Activated T-helper 2 cell treated with anti-CD3 and anti-CD28 coated beads, Interferon-gamma antibody, Interleukin-2, Interleukin-4, amounts not matched to agents 10 μg/mL and 5 μg/mL and 100 μg/mL, durations not matched to agents 14 hours and 24 hours and 36 hours (primary cell): Measurements from ENCODE around the gene LINGO1. TPM values are rescaled to one million over a fixed set of nuclear protein-coding genes. Genes with fewer than 3 reads are reported as not detected.

ENCODE experiments used
- DNase-seq: peaks from one replicate; pipeline ENCODE4 v3.0.0; 2021; ENCODE audit warnings: low spot score
- H3K27ac Mint-ChIP-seq: one replicate; pipeline ENCODE4 v1.8.0; 2021; ENCODE audit warnings: mixed read lengths
- H3K27me3 Mint-ChIP-seq: one replicate; pipeline ENCODE4 v1.8.0; 2021; ENCODE audit warnings: low read depth, mixed read lengths
- H3K36me3 Mint-ChIP-seq: one replicate; pipeline ENCODE4 v1.8.0; 2021; ENCODE audit warnings: low read depth, mixed read lengths
- H3K4me1 Mint-ChIP-seq: one replicate; pipeline ENCODE4 v1.8.0; 2021; ENCODE audit warnings: low read depth, mixed read lengths
- H3K4me3 Mint-ChIP-seq: one replicate; pipeline ENCODE4 v1.8.0; 2021; ENCODE audit warnings: low read depth, mild to moderate bottlenecking, moderate library complexity, mixed read lengths
- H3K9me3 Mint-ChIP-seq: one replicate; pipeline ENCODE4 v1.8.0; 2021; ENCODE audit warnings: mixed read lengths
- intact Hi-C: fragments of 100-400 bp; cut with micrococcal nuclease; formaldehyde crosslinking; loops from one replicate; pipeline ENCODE4 v1.15.1; 2023
- total RNA-seq: library from RNA; stranded (reverse); gene quantifications from 2 replicates; pipeline ENCODE4 v1.2.3, GENCODE V29; 2022

LINGO1 gene
- total RNA-seq, 1 donor from 2014 or later: not detected

- H3K36me3 Mint-ChIP-seq: no peaks in the 10 kb centered on the region
- DNase-seq: no peak
- no peak overlapping the region for H3K27ac Mint-ChIP-seq
- H3K4me1 Mint-ChIP-seq: no peaks in the 10 kb centered on the region
- intact Hi-C loops: no loop called here
- H3K27me3 Mint-ChIP-seq: peaks cover 8% of the 10 kb centered on the region
- H3K9me3 Mint-ChIP-seq: no peaks in the 10 kb centered on the region
- no peak overlapping the region for H3K4me3 Mint-ChIP-seq
Observed at GRCh38 chr15:77603611-77604336, 28.9 kb downstream of the LINGO1 start.

- Mint-ChIP-seq H3K9me3 (no peaks in the 10 kb centered on the region), H3K27ac (no peak overlapping the region), H3K27me3 (peaks cover 8% of the 10 kb centered on the region), H3K4me3 (no peak overlapping the region), H3K4me1 (no peaks in the 10 kb centered on the region), H3K36me3 (no peaks in the 10 kb centered on the region)
- intact Hi-C loops: no loop called here
- no peak for DNase-seq
Observed at GRCh38 chr15:77602800-77603199, 29.9 kb downstream of the LINGO1 start.

- Mint-ChIP-seq H3K4me1 (no peaks in the 10 kb centered on the region), H3K27ac (no peak overlapping the region), H3K4me3 (no peak overlapping the region), H3K27me3 (peaks cover 6% of the 10 kb centered on the region), H3K9me3 (no peaks in the 10 kb centered on the region), H3K36me3 (no peaks in the 10 kb centered on the region)
- no peak for DNase-seq
- intact Hi-C loops: no loop called here
Observed at GRCh38 chr15:77599899-77600298, 32.8 kb downstream of the LINGO1 start.

- Mint-ChIP-seq H3K36me3 (no peaks in the 10 kb centered on the region), H3K27ac (no peak overlapping the region), H3K4me1 (no peaks in the 10 kb centered on the region), H3K4me3 (no peak overlapping the region), H3K27me3 (peaks cover 2% of the 10 kb centered on the region), H3K9me3 (no peaks in the 10 kb centered on the region)
- no peak for DNase-seq
- intact Hi-C loops: no loop called here
Observed at GRCh38 chr15:77599357-77599756, 33.4 kb downstream of the LINGO1 start.

- Mint-ChIP-seq H3K27me3 (no peaks in the 10 kb centered on the region), H3K27ac (no peak overlapping the region), H3K36me3 (no peaks in the 10 kb centered on the region), H3K4me1 (no peaks in the 10 kb centered on the region), H3K9me3 (no peaks in the 10 kb centered on the region), H3K4me3 (no peak overlapping the region)
- intact Hi-C loops: no loop called here
- DNase-seq: no peak
Observed at GRCh38 chr15:77598644-77599043, 34.1 kb downstream of the LINGO1 start.

GRCh38 chr15:77597804-77598453, 34.8 kb downstream of the LINGO1 start:
- H3K36me3 Mint-ChIP-seq: no peaks in the 10 kb centered on the region
- H3K27me3 Mint-ChIP-seq: no peaks in the 10 kb centered on the region
- no peaks in the 10 kb centered on the region for H3K4me1 Mint-ChIP-seq
- DNase-seq: no peak
- no peak overlapping the region for H3K27ac Mint-ChIP-seq
- intact Hi-C loops: no loop called here
- H3K9me3 Mint-ChIP-seq: no peaks in the 10 kb centered on the region
- no peak overlapping the region for H3K4me3 Mint-ChIP-seq

GRCh38 chr15:77596821-77597803, 35.6 kb downstream of the LINGO1 start:
- H3K36me3 Mint-ChIP-seq: no peaks in the 10 kb centered on the region
- H3K9me3 Mint-ChIP-seq: no peaks in the 10 kb centered on the region
- no peaks in the 10 kb centered on the region for H3K4me1 Mint-ChIP-seq
- H3K27me3 Mint-ChIP-seq: no peaks in the 10 kb centered on the region
- H3K4me3 Mint-ChIP-seq: no peak overlapping the region
- DNase-seq: no peak
- intact Hi-C loops: no loop called here
- H3K27ac Mint-ChIP-seq: no peak overlapping the region

GRCh38 chr15:77595231-77595630, 37.5 kb downstream of the LINGO1 start:
- Mint-ChIP-seq H3K9me3 (no peaks in the 10 kb centered on the region), H3K4me1 (no peaks in the 10 kb centered on the region), H3K27me3 (no peaks in the 10 kb centered on the region), H3K4me3 (no peak overlapping the region), H3K36me3 (no peaks in the 10 kb centered on the region), H3K27ac (no peak overlapping the region)
- intact Hi-C loops: no loop called here
- DNase-seq: no peak

GRCh38 chr15:77592758-77593157, 40.0 kb downstream of the LINGO1 start:
- Mint-ChIP-seq H3K36me3 (no peaks in the 10 kb centered on the region), H3K27ac (no peak overlapping the region), H3K27me3 (no peaks in the 10 kb centered on the region), H3K4me1 (no peaks in the 10 kb centered on the region), H3K9me3 (no peaks in the 10 kb centered on the region), H3K4me3 (no peak overlapping the region)
- no peak for DNase-seq
- intact Hi-C loops: no loop called here

- H3K4me3 Mint-ChIP-seq: no peak overlapping the region
Observed at GRCh38 chr15:77591968-77592613, 40.6 kb downstream of the LINGO1 start.

GRCh38 chr15:77589839-77590238, 42.9 kb downstream of the LINGO1 start:
- no peaks in the 10 kb centered on the region for H3K27me3 Mint-ChIP-seq
- intact Hi-C loops: no loop called here
- H3K4me3 Mint-ChIP-seq: no peak overlapping the region
- no peak overlapping the region for H3K27ac Mint-ChIP-seq
- no peaks in the 10 kb centered on the region for H3K36me3 Mint-ChIP-seq
- no peaks in the 10 kb centered on the region for H3K4me1 Mint-ChIP-seq
- no peaks in the 10 kb centered on the region for H3K9me3 Mint-ChIP-seq
- no peak for DNase-seq

More at GRCh38 chr15:77591968-77592613, 40.6 kb downstream of the LINGO1 start:
- no peak overlapping the region for H3K27ac Mint-ChIP-seq
- intact Hi-C loops: no loop called here
- H3K36me3 Mint-ChIP-seq: no peaks in the 10 kb centered on the region
- H3K9me3 Mint-ChIP-seq: no peaks in the 10 kb centered on the region
- H3K27me3 Mint-ChIP-seq: no peaks in the 10 kb centered on the region
- H3K4me1 Mint-ChIP-seq: no peaks in the 10 kb centered on the region
- no peak for DNase-seq

GRCh38 chr15:77588126-77588525, 44.6 kb downstream of the LINGO1 start:
- H3K9me3 Mint-ChIP-seq: no peaks in the 10 kb centered on the region
- H3K4me3 Mint-ChIP-seq: no peak overlapping the region
- intact Hi-C loops: no loop called here
- H3K27me3 Mint-ChIP-seq: no peaks in the 10 kb centered on the region
- H3K4me1 Mint-ChIP-seq: no peaks in the 10 kb centered on the region
- no peaks in the 10 kb centered on the region for H3K36me3 Mint-ChIP-seq
- no peak overlapping the region for H3K27ac Mint-ChIP-seq
- DNase-seq: no peak
